ENCODE results near the gene ARID1B. TPM values are rescaled to one million over a fixed set of nuclear protein-coding genes. Genes with fewer than 3 reads are reported as not detected.

The ARID1B gene
- total RNA-seq, 2 donors from 2014 or later = 43.9 to 44.6 TPM

DNA sequence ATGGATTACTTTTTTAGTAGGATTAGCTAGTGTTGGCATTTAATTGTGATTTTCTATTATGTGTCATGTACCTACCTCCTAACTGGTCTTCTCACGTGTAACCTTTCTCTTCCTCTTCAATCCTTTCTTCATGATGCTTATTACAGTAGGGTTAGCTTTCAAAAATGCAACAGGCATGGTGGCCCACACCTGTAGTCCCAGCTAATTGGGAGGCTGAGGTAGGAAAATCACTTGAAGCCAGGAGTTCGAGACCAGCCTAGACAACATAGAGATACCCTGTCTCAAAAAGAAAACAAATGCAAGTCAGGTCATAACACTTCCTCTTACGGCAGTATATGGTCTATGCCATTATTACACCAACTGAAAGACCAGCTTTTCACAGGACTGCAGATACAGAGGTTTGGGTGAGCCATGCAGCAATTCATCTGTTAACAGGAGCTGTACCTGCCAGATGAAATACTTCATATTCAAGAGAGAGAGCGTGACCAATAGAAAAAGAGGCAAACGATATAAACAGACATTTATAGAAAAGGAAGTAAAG is 351.1 kb downstream of the ARID1B start:
- Histone ChIP-seq H3K36me3 (no peaks in the 10 kb centered on the region), H3K27me3 (no peaks in the 10 kb centered on the region), H3K27ac (no peak overlapping the region), H3K9me3 (no peaks in the 10 kb centered on the region), H3K4me1 (peaks cover 0 to 24% of the 10 kb centered on the region in 2 donors), H3K4me3 (no peak overlapping the region)
- TF ChIP-seq, protein P1, sequence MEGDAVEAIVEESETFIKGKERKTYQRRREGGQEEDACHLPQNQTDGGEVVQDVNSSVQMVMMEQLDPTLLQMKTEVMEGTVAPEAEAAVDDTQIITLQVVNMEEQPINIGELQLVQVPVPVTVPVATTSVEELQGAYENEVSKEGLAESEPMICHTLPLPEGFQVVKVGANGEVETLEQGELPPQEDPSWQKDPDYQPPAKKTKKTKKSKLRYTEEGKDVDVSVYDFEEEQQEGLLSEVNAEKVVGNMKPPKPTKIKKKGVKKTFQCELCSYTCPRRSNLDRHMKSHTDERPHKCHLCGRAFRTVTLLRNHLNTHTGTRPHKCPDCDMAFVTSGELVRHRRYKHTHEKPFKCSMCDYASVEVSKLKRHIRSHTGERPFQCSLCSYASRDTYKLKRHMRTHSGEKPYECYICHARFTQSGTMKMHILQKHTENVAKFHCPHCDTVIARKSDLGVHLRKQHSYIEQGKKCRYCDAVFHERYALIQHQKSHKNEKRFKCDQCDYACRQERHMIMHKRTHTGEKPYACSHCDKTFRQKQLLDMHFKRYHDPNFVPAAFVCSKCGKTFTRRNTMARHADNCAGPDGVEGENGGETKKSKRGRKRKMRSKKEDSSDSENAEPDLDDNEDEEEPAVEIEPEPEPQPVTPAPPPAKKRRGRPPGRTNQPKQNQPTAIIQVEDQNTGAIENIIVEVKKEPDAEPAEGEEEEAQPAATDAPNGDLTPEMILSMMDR (IDR thresholded peaks at IDR 0.05) = no peak
- DNase-seq (ENCODE audit: low spot score) = no peak

GRCh38 chr6:157131250-157131649 is 354.1 kb downstream of the ARID1B start:
- no peaks in the 10 kb centered on the region for H3K27me3 ChIP-seq
- DNase-seq (ENCODE audit: low spot score) = no peak
- H3K9me3 ChIP-seq = no peaks in the 10 kb centered on the region
- TF ChIP-seq, protein P1 (IDR thresholded peaks at IDR 0.05) = no peak
- no peak overlapping the region for H3K4me3 ChIP-seq
- no peaks in the 10 kb centered on the region for H3K36me3 ChIP-seq
- peaks cover 0 to 32% of the 10 kb centered on the region in 2 donors for H3K4me1 ChIP-seq
- no peak overlapping the region for H3K27ac ChIP-seq

DNA sequence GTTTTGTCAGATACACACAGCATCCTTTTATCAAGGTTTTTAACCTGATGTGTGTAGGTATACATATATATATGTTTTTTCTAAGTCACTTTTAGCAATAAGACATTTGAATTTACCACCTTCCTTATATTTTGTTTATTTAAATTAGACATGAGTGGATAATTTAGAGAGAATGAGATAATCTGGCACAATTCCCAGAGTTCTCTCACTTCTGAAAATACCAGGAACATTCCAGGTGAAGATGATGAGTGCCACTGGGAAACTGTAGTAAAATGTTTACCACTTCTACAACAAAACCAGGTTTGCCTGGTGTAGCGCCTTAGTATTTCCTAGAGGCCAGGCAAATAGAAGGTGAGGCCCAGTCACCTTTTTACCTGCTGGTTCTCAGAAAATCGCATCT is 356.7 kb downstream of the ARID1B start:
- no peak for DNase-seq (ENCODE audit: low spot score)
- TF ChIP-seq, protein P1 (IDR thresholded peaks at IDR 0.05) = no peak
- no peaks in the 10 kb centered on the region for H3K36me3 ChIP-seq
- H3K27me3 ChIP-seq = no peaks in the 10 kb centered on the region
- peak overlapping the region in 1 of 2 donors; percentile 78 for H3K27ac ChIP-seq
- H3K4me1 ChIP-seq = peaks cover 0 to 32% of the 10 kb centered on the region in 2 donors
- no peak overlapping the region for H3K4me3 ChIP-seq
- H3K9me3 ChIP-seq = no peaks in the 10 kb centered on the region

GRCh38 chr6:157134402-157135047 is 357.3 kb downstream of the ARID1B start:
- Histone ChIP-seq H3K9me3 (no peaks in the 10 kb centered on the region), H3K4me3 (no peak overlapping the region), H3K27ac (peak overlapping the region in 1 of 2 donors; percentile 78), H3K4me1 (peaks cover 0 to 32% of the 10 kb centered on the region in 2 donors), H3K27me3 (no peaks in the 10 kb centered on the region), H3K36me3 (no peaks in the 10 kb centered on the region)
- TF ChIP-seq, protein P1 (IDR thresholded peaks at IDR 0.05) = no peak
- no peak for DNase-seq (ENCODE audit: low spot score)

DNA sequence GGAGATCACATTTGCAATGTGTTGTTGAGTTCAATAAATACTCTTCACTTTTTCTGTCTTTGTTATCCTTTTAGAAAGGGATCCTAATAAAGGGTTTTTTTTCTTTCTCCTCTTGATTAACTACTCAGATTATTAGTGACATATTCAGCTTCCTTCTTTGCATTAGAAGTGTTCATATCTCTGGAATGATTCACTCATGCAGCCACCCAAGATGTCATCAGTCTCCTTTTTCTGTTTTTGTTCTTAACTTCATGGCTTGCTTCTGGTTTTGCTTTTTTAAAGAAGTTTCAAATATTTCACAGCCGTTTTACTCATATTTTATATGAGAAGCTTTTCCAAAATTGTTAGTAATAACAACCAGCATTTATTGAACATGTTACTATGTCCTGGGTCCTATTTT is 358.5 kb downstream of the ARID1B start:
- Histone ChIP-seq H3K27me3 (no peaks in the 10 kb centered on the region), H3K9me3 (no peaks in the 10 kb centered on the region), H3K36me3 (no peaks in the 10 kb centered on the region), H3K4me3 (no peak overlapping the region), H3K27ac (no peak overlapping the region), H3K4me1 (peaks cover 0 to 32% of the 10 kb centered on the region in 2 donors)
- DNase-seq (ENCODE audit: low spot score) = no peak
- TF ChIP-seq, protein P1 (IDR thresholded peaks at IDR 0.05) = no peak
